K562 (cell line): ENCODE data around the gene SHLD1. TPM values are rescaled to one million over a fixed set of nuclear protein-coding genes. Genes with fewer than 3 reads are reported as not detected.

Experiments
- EGR1 ChIP-seq: fragments of 450-650 bp; conservative IDR thresholded peaks from 2 replicates; pipeline ENCODE4 v1.6.1; 2017; ENCODE audit warnings: mild to moderate bottlenecking
- ESRRA ChIP-seq: fragments of 450-650 bp; IDR thresholded peaks from 2 replicates; pipeline ENCODE4 v1.6.1; 2014; ENCODE audit warnings: low read depth, mild to moderate bottlenecking, moderate library complexity, borderline replicate concordance
- HMGXB4 ChIP-seq: sonication (generic); formaldehyde crosslinking; IDR thresholded peaks from 2 replicates; pipeline ENCODE4 v1.8.1; 2023; ENCODE audit warnings: mild to moderate bottlenecking, missing genetic modification reagents
- JUND ChIP-seq, 2 experiments: IDR thresholded peaks; 2 replicates in 1 of 2; 3 replicates in 1 of 2; pipeline ENCODE4 v1.6.1; 2011; ENCODE audit warnings: borderline replicate concordance in 2 of 2, low read depth in 2 of 2, low read length in 2 of 2, improper control_type of control experiment in 1 of 2, missing biosample characterization in 1 of 2, missing genetic modification characterization in 1 of 2, missing genetic modification reagents in 1 of 2
- KLF1 ChIP-seq: fragments of 450-650 bp; IDR thresholded peaks from 2 replicates; pipeline ENCODE4 v1.6.1; 2016; ENCODE audit warnings: missing genetic modification characterization, missing compliant biosample characterization
- MEIS2 ChIP-seq: fragments of 450-650 bp; IDR thresholded peaks from 2 replicates; pipeline ENCODE4 v1.6.1; 2014; ENCODE audit warnings: mild to moderate bottlenecking; ENCODE audit not compliant: partially characterized antibody
- MXD1 ChIP-seq: fragments of 250-450 bp; sonication (Bioruptor Pico); IDR thresholded peaks from 2 replicates; pipeline ENCODE4 v1.8.0; 2021; ENCODE audit warnings: borderline replicate concordance, mild to moderate bottlenecking, moderate library complexity; ENCODE audit not compliant: poor library complexity, severe bottlenecking
- NCOR1 ChIP-seq: fragments of 450-650 bp; IDR thresholded peaks from 2 replicates; pipeline ENCODE4 v1.6.1; 2016; ENCODE audit warnings: mild to moderate bottlenecking, moderate library complexity
- NR0B1 ChIP-seq: fragments of 450-650 bp; IDR thresholded peaks from one replicate; pipeline ENCODE4 v1.6.1; 2018; ENCODE audit warnings: mild to moderate bottlenecking, moderate library complexity; ENCODE audit not compliant: partially characterized antibody
- POLR2AphosphoS5 ChIP-seq: IDR thresholded peaks from 2 replicates; pipeline ENCODE4 v1.6.1; 2011; ENCODE audit warnings: mild to moderate bottlenecking, low read depth, low read length, moderate library complexity; ENCODE audit not compliant: control insufficient read depth, insufficient read depth
- PPARD ChIP-seq: fragments of 250-450 bp; sonication (Bioruptor Pico); IDR thresholded peaks from 2 replicates; pipeline ENCODE4 v1.8.0; 2022; ENCODE audit warnings: inconsistent platforms, mild to moderate bottlenecking, moderate library complexity
- PRDM10 ChIP-seq: fragments of 450-650 bp; IDR thresholded peaks from 2 replicates; pipeline ENCODE4 v1.6.1; 2018; ENCODE audit not compliant: partially characterized antibody
- SUPT5H ChIP-seq: fragments of 450-650 bp; IDR thresholded peaks from 2 replicates; pipeline ENCODE4 v1.6.1; 2016
- TCF7L2 ChIP-seq: fragments of 150-350 bp; IDR thresholded peaks from 2 replicates; pipeline ENCODE4 v1.6.1; 2016; ENCODE audit warnings: low read depth, mild to moderate bottlenecking, low read length, moderate library complexity
- YBX1 ChIP-seq: fragments of 450-650 bp; IDR thresholded peaks from 2 replicates; pipeline ENCODE4 v1.7.1; 2016; ENCODE audit warnings: mild to moderate bottlenecking
- ZNF518B ChIP-seq: fragments of 250-450 bp; sonication (Bioruptor Pico); IDR thresholded peaks from 2 replicates; pipeline ENCODE4 v1.5.0; 2021; ENCODE audit warnings: mild to moderate bottlenecking, moderate library complexity
- polyA plus RNA-seq, 8 experiments: library from polyadenylated mRNA; depleted of rRNA in 4 of 8; stranded (reverse) in 5 of 8; unstranded in 3 of 8; fragments of >200 nt; fragmentation: Nextera tagmentation in 2 of 8; fragmentation: Illumina TruSeq in 1 of 8; extraction: Ambion mirVana in 2 of 8; extraction: Trizol in 1 of 8; gene quantifications; 2 replicates each; pipeline versions ENCODE4 v1.2.1 to v1.2.3, GENCODE V29; 2011 to 2014; ENCODE audit warnings: inconsistent platforms in 1 of 8, missing spikeins in 1 of 8
- total RNA-seq, 7 experiments: library from RNA; depleted of rRNA in 6 of 7; stranded (reverse); fragments of >200 nt in 6 of 7; fragmentation: Illumina TruSeq in 2 of 7; extraction: Trizol in 2 of 7; gene quantifications; 2 replicates each; pipeline versions ENCODE4 v1.2.1 to v1.2.3, GENCODE V29; 2011 to 2021; ENCODE audit warnings: low replicate concordance in 1 of 7

Gene SHLD1
- total and polyA plus RNA-seq, 9 of the 15 experiments (the other 6 are each of a cell fraction or from before 2014, with no cell fraction given), result 3.7 to 21.6 (median 8.2) TPM

GRCh38 chr20:5741089-5741488 is 9.1 kb upstream of the SHLD1 start (continued):
- no peak for TF ChIP-seq YBX1
- TF ChIP-seq PRDM10, result peak; percentile 17
- TF ChIP-seq ZNF518B (CRISPR knock-in tag), result no peak
- TF ChIP-seq HMGXB4 (CRISPR knock-in tag), result no peak
- peak; percentile 53; the same call in 1 of the 2 replicates for TF ChIP-seq POLR2AphosphoS5
- TF ChIP-seq NCOR1, result peak; percentile 87
- no peak for TF ChIP-seq TCF7L2
- peak; percentile 45; the same call in 1 of the 2 replicates for TF ChIP-seq ESRRA
- TF ChIP-seq EGR1, result no peak
- TF ChIP-seq MEIS2, result peak; percentile 64
- no peak for TF ChIP-seq MXD1
- TF ChIP-seq NR0B1, result no peak
- TF ChIP-seq SUPT5H, result no peak
- no peak for TF ChIP-seq PPARD (CRISPR knock-in tag)
- TF ChIP-seq JUND (IDR thresholded peaks at IDR 0.05; ENCODE audit: borderline replicate concordance, low read depth, low read length), result peak; percentile 66
- peak; percentile 53; the same call in 1 of the 3 replicates for TF ChIP-seq JUND (tag; IDR thresholded peaks at IDR 0.05; ENCODE audit: borderline replicate concordance, low read depth, low read length)
- TF ChIP-seq KLF1 (tag), result peak; percentile 88
